K562 (cell line): ENCODE data around the gene SLC2A4. TPM values are rescaled to one million over a fixed set of nuclear protein-coding genes. Genes with fewer than 3 reads are reported as not detected.

ENCODE experiments used
- ATF7 ChIP-seq: fragments of 450-650 bp; IDR thresholded peaks from 2 replicates; pipeline ENCODE4 v1.7.1; 2014; ENCODE audit warnings: mild to moderate bottlenecking, moderate library complexity
- CEBPB ChIP-seq: fragments of 450-650 bp; IDR thresholded peaks from 2 replicates; pipeline ENCODE4 v1.6.1; 2016; ENCODE audit warnings: missing genetic modification characterization, missing compliant biosample characterization
- GATA2 ChIP-seq: sonication (generic); formaldehyde crosslinking; IDR thresholded peaks from 2 replicates; pipeline ENCODE4 v1.4.0; 2020; ENCODE audit warnings: mild to moderate bottlenecking, missing genetic modification reagents
- HINFP ChIP-seq: fragments of 450-650 bp; conservative IDR thresholded peaks from 2 replicates; pipeline ENCODE4 v1.6.1; 2016; ENCODE audit warnings: missing genetic modification characterization, low read depth, mild to moderate bottlenecking, control low read depth, missing compliant biosample characterization
- HMGN3 ChIP-seq: IDR thresholded peaks from 2 replicates; pipeline ENCODE4 v1.6.1; 2011; ENCODE audit warnings: borderline replicate concordance, low read depth, mild to moderate bottlenecking, mixed read lengths, low read length; ENCODE audit not compliant: insufficient read length; ENCODE audit errors: extremely low read depth
- JUND ChIP-seq, 2 experiments: IDR thresholded peaks; 2 replicates in 1 of 2; 3 replicates in 1 of 2; pipeline ENCODE4 v1.6.1; 2011; ENCODE audit warnings: borderline replicate concordance in 2 of 2, low read depth in 2 of 2, low read length in 2 of 2, improper control_type of control experiment in 1 of 2, missing biosample characterization in 1 of 2, missing genetic modification characterization in 1 of 2, missing genetic modification reagents in 1 of 2
- KAT8 ChIP-seq: fragments of 450-650 bp; IDR thresholded peaks from 2 replicates; pipeline ENCODE4 v1.6.1; 2016; ENCODE audit warnings: low read depth, mild to moderate bottlenecking
- LCOR ChIP-seq: sonication (generic); formaldehyde crosslinking; IDR thresholded peaks from 2 replicates; pipeline ENCODE4 v1.8.0; 2022; ENCODE audit warnings: mild to moderate bottlenecking, missing genetic modification reagents
- MECOM ChIP-seq: fragments of 250-450 bp; sonication (Bioruptor Pico); IDR thresholded peaks from 2 replicates; pipeline ENCODE4 v1.8.0; 2022; ENCODE audit warnings: inconsistent platforms
- NCOA6 ChIP-seq: fragments of 450-650 bp; IDR thresholded peaks from 2 replicates; pipeline ENCODE4 v1.6.1; 2017; ENCODE audit warnings: mild to moderate bottlenecking
- NFIC ChIP-seq: fragments of 450-650 bp; IDR thresholded peaks from 2 replicates; pipeline ENCODE4 v1.6.1; 2017; ENCODE audit warnings: mild to moderate bottlenecking, inconsistent platforms
- NR2C2 ChIP-seq, 2 experiments: fragments of 200-800 bp in 1 of 2; sonication (Bioruptor generic) in 1 of 2; sonication (generic) in 1 of 2; formaldehyde crosslinking in 1 of 2; IDR thresholded peaks; 2 replicates each; pipeline versions ENCODE4 v1.6.1 to v1.8.0; 2016 to 2022; ENCODE audit warnings: mild to moderate bottlenecking in 1 of 2, missing compliant biosample characterization in 1 of 2, missing genetic modification characterization in 1 of 2, missing genetic modification reagents in 1 of 2
- PTTG1 ChIP-seq: fragments of 450-650 bp; IDR thresholded peaks from 2 replicates; pipeline ENCODE4 v1.6.1; 2016; ENCODE audit warnings: low read depth, mild to moderate bottlenecking, missing genetic modification characterization, missing compliant biosample characterization
- RBM39 ChIP-seq: fragments of 200-400 bp; formaldehyde crosslinking; optimal IDR thresholded peaks from 2 replicates; pipeline ENCODE3; 2018; ENCODE audit warnings: low read depth, low read length
- SMARCA5 ChIP-seq: fragments of 450-650 bp; IDR thresholded peaks from 2 replicates; pipeline ENCODE4 v1.6.1; 2016
- SMARCE1 ChIP-seq: fragments of 450-650 bp; IDR thresholded peaks from 2 replicates; pipeline ENCODE4 v1.7.1; 2016; ENCODE audit warnings: mild to moderate bottlenecking
- TAF1 ChIP-seq: IDR thresholded peaks from 2 replicates; pipeline ENCODE4 v1.6.1; 2011; ENCODE audit warnings: mild to moderate bottlenecking, low read length, moderate library complexity; ENCODE audit not compliant: insufficient read depth, control insufficient read depth, severe bottlenecking; ENCODE audit errors: extremely low read depth
- TRIM24 ChIP-seq, 2 experiments: fragments of 450-650 bp; IDR thresholded peaks; 2 replicates each; pipeline ENCODE4 v1.6.1; 2016
- ZBED1 ChIP-seq: IDR thresholded peaks from 2 replicates; pipeline ENCODE4 v1.6.1; 2014
- ZFP1 ChIP-seq: fragments of 450-650 bp; formaldehyde crosslinking; IDR thresholded peaks from 2 replicates; pipeline ENCODE4 v1.4.0; 2020; ENCODE audit warnings: mild to moderate bottlenecking, mixed read lengths
- ZNF140 ChIP-seq: fragments of 250-450 bp; sonication (Bioruptor Pico); IDR thresholded peaks from 2 replicates; pipeline ENCODE4 v1.8.0; 2021; ENCODE audit warnings: moderate library complexity, mild to moderate bottlenecking, inconsistent platforms
- ZNF280A ChIP-seq: fragments of 450-650 bp; IDR thresholded peaks from 2 replicates; pipeline ENCODE4 v1.6.1; 2018; ENCODE audit warnings: mild to moderate bottlenecking, low read depth; ENCODE audit not compliant: partially characterized antibody
- ZNF780A ChIP-seq: fragments of 250-450 bp; sonication (Bioruptor Pico); IDR thresholded peaks from 2 replicates; pipeline ENCODE4 v1.5.0; 2021; ENCODE audit warnings: mild to moderate bottlenecking
- polyA plus RNA-seq, 8 experiments: library from polyadenylated mRNA; depleted of rRNA in 4 of 8; stranded (reverse) in 5 of 8; unstranded in 3 of 8; fragments of >200 nt; fragmentation: Nextera tagmentation in 2 of 8; fragmentation: Illumina TruSeq in 1 of 8; extraction: Ambion mirVana in 2 of 8; extraction: Trizol in 1 of 8; gene quantifications; 2 replicates each; pipeline versions ENCODE4 v1.2.1 to v1.2.3, GENCODE V29; 2011 to 2014; ENCODE audit warnings: inconsistent platforms in 1 of 8, missing spikeins in 1 of 8
- total RNA-seq, 7 experiments: library from RNA; depleted of rRNA in 6 of 7; stranded (reverse); fragments of >200 nt in 6 of 7; fragmentation: Illumina TruSeq in 2 of 7; extraction: Trizol in 2 of 7; gene quantifications; 2 replicates each; pipeline versions ENCODE4 v1.2.1 to v1.2.3, GENCODE V29; 2011 to 2021; ENCODE audit warnings: low replicate concordance in 1 of 7
- TF ChIP-seq, protein P1 (sequence below), 2 experiments: fragments of 450-650 bp in 1 of 2; sonication (generic) in 1 of 2; formaldehyde crosslinking; conservative IDR thresholded peaks; 2 replicates each; pipeline versions ENCODE4 v1.4.0 to v1.8.1; 2020 to 2022; ENCODE audit warnings: mild to moderate bottlenecking in 1 of 2, missing genetic modification reagents in 1 of 2

Gene SLC2A4
- total and polyA plus RNA-seq, 9 of the 15 experiments (the other 6 are each of a cell fraction or from before 2014, with no cell fraction given): 0.74 to 3.5 (median 1.6) TPM

DNA sequence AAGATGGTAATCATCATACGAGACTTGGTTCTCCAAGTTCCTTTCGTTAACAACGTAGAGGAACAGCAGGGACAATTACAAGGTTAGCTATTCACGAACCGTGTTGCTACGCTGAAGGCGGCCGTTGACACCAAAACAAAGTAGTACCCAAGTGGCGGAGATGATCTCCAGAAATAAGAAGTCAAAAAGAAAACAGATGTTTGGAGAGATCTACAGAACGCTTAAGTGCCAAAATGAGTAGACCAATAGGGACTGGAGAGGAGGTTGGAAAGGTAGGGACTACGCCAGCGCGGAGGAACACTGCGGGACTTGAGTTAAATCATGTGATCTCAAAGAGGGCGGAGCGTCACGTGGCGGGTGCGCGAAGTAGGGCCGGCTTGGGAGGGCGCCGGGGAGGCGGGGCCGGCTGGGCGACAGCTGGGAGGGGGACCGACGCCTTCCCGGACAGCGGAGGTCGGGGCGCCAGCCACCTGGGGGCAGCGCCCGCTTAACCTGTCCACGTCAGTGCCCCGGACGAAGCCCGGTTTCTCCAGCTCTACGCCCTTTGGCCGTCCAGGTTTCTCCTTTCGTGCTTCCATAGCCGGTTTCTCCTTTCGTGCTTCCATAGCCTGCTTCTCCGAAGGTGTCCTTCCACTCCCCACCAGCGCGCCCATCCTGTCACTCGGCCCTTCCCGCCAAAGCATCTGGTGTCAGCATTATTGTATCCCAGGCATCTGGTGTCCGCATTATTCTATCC is 38.6 kb upstream of the SLC2A4 start (continued):
- TF ChIP-seq ZBED1 (0 out of 2 replicates have a peak, but pooled peaks have one; percentile 22), HINFP (tag) (no peak), PTTG1 (no peak), NCOA6 (no peak), LCOR (peak; percentile 94), GATA2 (no peak), SMARCA5 (no peak), RBM39 (no peak), ATF7 (peak; percentile 75), MECOM (CRISPR knock-in tag) (0 out of 2 replicates have a peak, but pooled peaks have one; percentile 15), TRIM24 (IDR thresholded peaks at IDR 0.05) (peak in 1 of 2 experiments; percentile 53; a peak in 2 of 4 replicates), ZFP1 (CRISPR knock-in tag) (no peak), NR2C2 (CRISPR knock-in tag; IDR thresholded peaks at IDR 0.05) (no peak), NR2C2 (tag; IDR thresholded peaks at IDR 0.05) (peak; percentile 67; the same call in 1 of the 2 replicates), CEBPB (tag) (no peak), KAT8 (no peak), ZNF140 (no peak), ZNF780A (no peak), SMARCE1 (no peak; the same call in 1 of the 2 replicates), JUND (IDR thresholded peaks at IDR 0.05; ENCODE audit: borderline replicate concordance, low read depth, low read length) (no peak; the same call in 1 of the 2 replicates), JUND (tag; IDR thresholded peaks at IDR 0.05; ENCODE audit: borderline replicate concordance, low read depth, low read length) (peak; percentile 51; the same call in 2 of the 3 replicates), HMGN3 (peak; percentile 92), ZNF280A (no peak), TAF1 (peak; percentile 10), NFIC (peak; percentile 72)
- TF ChIP-seq, protein P1, sequence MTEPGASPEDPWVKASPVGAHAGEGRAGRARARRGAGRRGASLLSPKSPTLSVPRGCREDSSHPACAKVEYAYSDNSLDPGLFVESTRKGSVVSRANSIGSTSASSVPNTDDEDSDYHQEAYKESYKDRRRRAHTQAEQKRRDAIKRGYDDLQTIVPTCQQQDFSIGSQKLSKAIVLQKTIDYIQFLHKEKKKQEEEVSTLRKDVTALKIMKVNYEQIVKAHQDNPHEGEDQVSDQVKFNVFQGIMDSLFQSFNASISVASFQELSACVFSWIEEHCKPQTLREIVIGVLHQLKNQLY (CRISPR knock-in tag; conservative IDR thresholded peaks at IDR 0.05): no peak
